HG03175 (cell line): Measurements from ENCODE around the gene P2RY8.
A peak's percentile ranks its signal among the peaks of the same experiment; 100 is the strongest.
"Not testable (repeated sequence)": the region's sequence is repeated elsewhere in the genome, so short reads cannot be mapped to it uniquely, and the experiment has no call there.

ENCODE experiments used
- ATAC-seq: cut with Tn5 transposase; IDR thresholded peaks from one replicate; pipeline ENCODE4 v1.9.1; 2021; ENCODE audit warnings: mild to moderate bottlenecking, moderate library complexity; ENCODE audit not compliant: unreplicated experiment

P2RY8 gene

DNA sequence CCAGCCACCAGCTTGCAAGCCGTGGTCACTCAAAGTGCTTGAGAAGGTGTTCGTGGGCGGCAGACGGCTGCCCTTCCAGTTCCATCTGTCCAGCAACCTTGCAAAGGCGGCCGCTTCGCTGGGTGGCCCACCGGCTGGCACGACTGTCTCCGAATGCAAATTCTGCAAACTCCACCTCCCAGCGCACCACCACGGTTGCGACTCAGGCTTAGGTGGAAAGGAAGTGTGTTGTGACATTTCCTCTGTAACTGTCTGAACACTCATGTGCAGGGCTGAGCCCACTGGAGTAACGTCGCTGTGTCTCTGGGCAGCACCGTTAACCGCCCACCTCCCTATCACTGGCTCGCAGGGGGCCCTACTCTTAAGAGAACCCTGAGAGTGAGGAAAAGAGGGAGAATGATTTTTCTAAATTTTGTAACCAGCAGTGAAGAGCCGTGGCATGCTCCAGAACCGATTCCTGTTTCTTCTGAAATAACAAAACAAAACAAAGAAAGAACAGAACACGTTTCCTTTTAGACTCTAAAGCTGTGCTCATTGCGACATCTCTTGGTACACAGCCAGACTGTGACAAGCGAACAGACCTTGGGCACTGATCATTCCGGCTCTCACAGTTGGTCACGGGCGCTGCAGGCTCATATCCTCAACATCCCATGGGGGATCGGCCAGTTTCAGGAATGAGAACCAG, at the start of gene P2RY8:
Gene P2RY8 (minus strand): TSS at position 155 of the 685 bp plus-strand sequence. CDS start 70,627 bp downstream, outside the sequence.
- ATAC-seq: peak; percentile 63

DNA sequence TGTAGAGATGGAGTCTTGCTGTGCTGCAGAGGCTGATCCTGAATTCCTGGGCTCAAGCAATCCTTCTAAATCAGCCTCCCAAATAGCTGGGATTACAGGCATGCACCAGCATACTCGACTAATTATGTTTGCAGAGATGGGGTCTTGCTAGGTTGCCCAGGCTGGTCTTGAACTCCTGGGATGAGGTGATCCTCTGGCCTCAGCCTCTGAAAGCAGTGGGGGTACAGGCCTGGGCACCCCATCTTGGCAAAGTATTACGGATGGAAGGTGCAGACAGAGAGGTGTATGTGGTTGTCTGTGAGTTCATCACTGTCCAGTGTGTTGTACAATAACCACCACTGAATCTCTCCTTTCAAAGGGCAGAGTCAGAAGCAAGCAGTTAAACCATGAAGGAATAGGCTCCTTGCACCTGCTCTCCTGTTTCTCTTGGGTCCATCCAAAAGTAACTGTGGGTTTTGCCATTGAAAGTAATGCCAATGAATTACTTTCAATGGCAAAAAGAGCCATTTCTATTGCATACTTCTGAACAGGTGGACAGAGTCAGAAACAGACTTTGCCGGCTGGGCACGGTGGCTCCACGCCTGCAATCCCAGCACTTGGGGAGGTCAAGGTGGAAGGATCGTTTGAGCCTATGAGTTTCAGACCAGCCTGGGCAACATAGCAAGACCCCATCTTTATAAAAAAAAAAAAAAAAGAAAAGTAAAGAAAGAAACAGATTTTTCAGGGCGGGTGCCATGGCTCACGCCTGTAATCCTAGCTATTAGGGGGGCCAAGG, 47.4 kb upstream of the P2RY8 start:
- no peak for ATAC-seq

DNA sequence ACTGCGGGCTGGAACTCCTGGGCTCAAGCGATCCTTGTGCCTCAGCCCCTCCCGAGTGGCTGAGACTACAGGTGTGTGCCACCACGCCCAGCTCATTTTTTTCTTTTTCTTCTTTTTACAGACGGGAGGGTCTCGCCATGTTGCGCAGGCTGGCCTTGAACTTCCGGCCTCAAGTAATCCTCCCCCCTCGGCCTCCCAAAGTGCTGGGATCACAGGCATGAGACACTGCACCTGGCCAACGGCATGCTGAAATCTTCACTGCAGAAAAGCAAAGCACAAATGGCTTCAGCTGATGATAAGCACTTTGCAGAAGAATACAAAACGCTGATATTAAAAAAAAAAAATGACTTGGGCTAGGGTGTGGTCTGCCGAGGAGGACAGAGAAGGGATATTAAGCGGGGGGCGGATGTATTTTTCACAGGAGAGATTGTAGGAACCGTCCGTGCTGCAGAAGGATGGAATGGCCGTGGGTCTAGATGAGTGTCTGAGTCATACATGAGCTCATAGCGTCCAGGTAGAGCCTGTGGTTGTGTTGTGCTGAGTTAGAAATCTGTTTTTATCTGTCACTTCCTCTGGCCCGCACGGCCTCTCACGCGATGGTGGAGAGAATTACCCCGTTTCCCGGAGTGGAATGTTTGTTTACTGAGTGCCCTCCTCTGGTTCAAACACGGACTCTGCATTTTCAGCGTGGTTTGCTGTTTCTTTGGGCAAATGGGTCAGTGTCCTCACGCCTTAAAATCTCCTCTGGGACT, 45.9 kb upstream of the P2RY8 start:
- ATAC-seq: peak; percentile 71

GRCh38 chrX:1581132-1581531, 44.1 kb upstream of the P2RY8 start:
- peak; percentile 65 for ATAC-seq

DNA sequence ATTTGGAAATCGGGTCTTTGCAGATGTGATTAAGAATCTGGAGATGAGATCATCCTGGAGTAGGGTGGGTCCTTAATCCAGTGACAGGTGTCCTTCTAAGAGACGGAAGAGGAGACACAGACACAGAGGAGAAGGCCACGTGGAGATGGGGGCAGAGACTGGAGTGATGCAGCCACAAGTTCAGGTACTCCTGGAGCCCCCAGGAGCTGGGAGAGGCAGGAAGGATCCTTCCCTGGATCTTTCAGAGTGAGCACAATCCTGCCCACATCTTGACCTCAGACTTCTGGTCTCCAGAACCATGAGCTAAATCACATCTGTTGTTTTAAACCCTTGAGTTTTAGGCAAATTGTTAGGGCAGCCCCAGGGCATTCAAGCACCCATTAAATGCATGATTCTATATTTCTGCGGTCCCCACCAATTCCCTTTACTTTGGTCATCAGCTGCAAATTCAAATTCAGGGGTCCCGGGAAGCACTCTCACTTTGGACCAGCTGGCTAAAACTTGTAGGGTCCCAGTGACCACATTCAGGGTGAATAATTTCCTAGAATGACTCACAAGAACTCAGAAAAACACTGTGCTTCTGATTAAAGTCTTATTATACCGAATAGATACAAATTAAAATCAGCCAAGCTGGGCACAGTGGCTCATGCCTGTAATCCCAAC, 41.7 kb upstream of the P2RY8 start:
- ATAC-seq: no peak

DNA sequence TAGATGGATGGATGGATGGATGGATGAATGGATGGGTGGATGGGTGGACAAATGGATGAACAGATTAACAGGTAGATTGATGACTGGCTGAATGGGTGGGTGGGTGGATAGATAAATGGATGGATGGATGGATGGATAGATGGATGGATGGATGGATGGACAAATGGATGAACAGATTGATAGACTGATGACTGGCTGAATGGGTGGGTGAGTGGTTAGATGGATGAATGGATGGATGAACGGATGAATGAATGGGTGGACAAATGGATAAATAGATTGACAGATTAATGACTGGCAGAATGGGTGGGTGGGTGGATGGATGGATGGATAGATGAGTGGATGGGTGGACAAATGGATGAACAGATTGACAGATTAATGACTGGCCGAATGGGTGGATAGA, 40.9 kb upstream of the P2RY8 start:
- ATAC-seq: no peak

DNA sequence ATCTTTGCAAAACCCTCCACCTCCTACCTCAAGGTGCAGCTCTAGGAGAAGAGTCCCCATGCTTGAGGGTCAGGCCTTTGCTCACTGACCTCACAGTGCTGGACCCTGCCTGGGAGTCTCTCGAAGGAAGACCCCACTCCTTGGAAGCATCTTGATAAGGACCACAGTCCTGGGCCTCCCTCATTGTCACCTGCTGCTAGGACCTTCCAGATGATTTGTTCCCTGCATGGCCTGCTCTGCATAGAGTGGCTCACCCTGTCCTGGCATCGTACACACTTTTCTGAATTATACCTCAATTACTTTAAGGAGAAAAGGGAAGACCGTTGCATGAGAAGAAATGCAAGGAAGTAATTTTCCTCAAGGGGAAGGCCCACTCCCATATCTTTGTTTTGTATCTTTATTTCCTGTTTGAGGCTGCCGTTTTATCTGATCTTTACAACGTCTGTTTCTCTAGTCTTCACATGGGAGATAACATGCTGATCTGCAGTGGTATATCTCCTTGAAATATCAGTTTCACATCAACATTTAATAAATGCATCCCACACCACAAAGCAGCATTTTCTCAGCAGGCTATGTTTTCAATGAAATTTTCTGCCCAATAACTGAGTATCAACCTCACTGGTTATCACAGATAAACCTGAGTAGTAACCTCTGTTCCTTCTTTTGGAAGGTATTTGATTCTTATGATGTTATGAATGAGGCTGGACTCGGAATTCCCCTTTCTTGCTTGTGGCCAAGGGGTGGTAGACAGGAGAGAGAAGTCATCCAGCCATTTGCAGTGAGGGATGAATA, 39.4 kb upstream of the P2RY8 start:
- ATAC-seq: no peak

- ATAC-seq: not testable (repeated sequence)
Measured at GRCh38 chrX:1574181-1574580, 37.2 kb upstream of the P2RY8 start.

GRCh38 chrX:1564750-1565683, 28.0 kb upstream of the P2RY8 start:
- no peak for ATAC-seq

DNA sequence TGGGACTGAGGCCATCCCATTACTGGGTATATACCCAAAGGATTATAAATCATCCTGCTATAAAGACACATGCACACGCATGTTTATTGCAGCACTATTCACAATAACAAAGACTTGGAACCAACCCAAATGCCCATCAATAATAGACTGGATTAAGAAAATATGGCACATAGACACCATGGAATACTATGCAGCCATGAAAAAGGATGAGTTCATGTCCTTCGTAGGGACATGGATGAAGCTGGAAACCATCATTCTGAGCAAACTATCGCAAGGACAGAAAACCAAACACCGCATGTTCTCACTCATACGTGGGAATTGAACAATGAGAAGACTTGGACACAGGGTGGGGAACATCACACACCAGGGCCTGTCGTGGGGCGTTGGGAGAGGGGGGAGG, 27.1 kb upstream of the P2RY8 start:
- ATAC-seq: not testable (repeated sequence)

DNA sequence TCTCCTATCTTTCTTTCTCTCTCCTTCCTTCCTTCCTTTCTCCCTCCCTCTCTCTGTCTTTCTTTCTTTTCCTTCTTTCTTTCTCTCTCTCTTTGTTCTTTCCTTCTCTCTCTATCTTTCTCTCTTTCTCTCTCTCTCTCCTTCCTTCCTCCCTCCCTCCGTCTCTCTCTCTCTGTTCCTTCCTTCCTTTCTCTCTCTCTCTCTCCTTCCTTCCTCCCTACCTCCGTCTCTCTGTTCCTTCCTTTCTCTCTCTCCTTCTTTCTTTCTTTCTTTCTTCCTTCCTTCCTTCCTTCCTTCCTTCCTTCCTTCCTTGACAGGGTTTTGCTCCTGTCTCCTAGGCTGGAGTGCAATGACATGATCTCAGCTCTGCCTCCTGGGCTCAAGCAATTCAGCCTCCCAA, 24.2 kb upstream of the P2RY8 start:
- no peak for ATAC-seq

- no peak for ATAC-seq
Measured at GRCh38 chrX:1558761-1559468, 21.9 kb upstream of the P2RY8 start.

GRCh38 chrX:1557442-1557841, 20.5 kb upstream of the P2RY8 start:
- ATAC-seq: not testable (repeated sequence)

- no peak for ATAC-seq
Measured at GRCh38 chrX:1555370-1555769, 18.4 kb upstream of the P2RY8 start.

GRCh38 chrX:1554469-1555210, 17.7 kb upstream of the P2RY8 start:
- peak; percentile 43 for ATAC-seq

DNA sequence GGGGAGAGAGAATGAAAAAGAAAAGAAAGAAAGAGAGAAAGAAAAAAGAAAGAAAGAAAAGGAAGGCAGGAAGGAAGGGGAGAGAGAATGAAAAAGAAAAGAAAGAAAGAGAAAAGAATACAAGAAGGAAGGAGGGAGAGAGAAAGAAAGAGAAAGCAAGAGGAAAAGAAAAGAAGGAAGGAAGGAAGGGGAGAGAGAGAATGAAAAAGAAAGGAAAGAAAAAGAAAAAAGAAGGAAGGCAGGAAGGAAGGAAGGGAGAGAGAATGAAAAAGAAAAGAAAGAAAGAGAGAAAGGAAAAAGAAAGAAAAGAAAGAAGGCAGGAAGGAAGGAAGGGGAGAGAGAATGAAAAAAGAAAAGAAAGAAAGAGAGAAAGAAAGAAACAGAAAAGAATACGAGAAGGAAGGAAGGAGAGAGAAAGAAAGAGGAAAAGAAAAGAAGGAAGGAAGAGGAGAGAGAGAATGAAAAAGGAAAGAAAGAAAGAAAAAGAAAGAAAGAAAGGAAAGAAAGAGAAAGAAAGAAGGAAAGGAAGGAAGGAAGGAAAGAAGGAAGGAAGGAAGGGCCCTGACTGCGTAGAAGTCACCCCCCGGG, 15.1 kb upstream of the P2RY8 start:
- no peak for ATAC-seq

GRCh38 chrX:1546691-1547251, 9.8 kb upstream of the P2RY8 start:
- ATAC-seq: no peak
